ENCODE data around the gene ZNF560. TPM values are rescaled to one million over a fixed set of nuclear protein-coding genes. Genes with fewer than 3 reads are reported as not detected.
"Not testable (repeated sequence)": the region's sequence is repeated elsewhere in the genome, so short reads cannot be mapped to it uniquely, and the experiment has no call there.

ZNF560 gene
- total RNA-seq, result not detected in 3 replicates
- long read RNA-seq, result 0 reads

DNA sequence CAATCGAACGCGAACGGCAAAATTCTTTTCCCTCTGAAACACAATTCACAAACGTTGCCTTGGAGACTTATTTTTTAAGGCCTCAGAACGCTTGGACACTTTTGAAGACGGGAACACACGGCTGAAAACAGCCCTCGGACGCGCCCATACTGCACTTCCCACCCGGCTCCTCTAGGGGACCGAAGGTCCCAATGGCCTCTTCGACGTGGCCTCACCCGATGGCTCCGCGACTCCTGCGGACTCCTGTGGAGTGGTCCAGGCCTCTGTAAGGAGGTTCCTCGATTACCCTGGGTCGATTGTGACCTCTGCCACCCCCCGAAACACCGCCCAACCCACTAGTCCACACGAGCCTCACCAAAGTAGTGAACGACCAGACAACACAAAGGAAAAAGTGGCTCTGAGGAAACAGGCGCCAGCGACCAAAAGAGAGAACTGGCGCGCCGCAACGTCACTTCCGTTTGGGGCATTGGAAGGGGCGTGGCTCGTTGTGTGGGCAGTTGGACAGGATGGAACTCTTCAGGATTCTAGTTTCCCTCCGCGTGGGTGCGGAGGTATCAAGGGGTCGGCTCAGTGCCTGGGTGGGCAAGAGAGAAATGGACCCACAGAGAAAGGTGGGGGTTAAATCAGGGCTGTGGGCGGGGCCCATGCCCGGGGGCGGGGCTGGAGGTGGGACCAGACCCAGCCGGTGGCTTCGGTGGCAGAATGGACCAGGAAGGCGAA lies at the start of gene ZNF560:
Gene ZNF560 (minus strand): TSS at position 434 of the 720 bp plus-strand sequence. CDS start 23,303 bp downstream, outside the sequence.
- peaks cover 48% of the 10 kb centered on the region for H3K9me3 Mint-ChIP-seq (ENCODE audit: low read depth)
- TF ChIP-seq, protein P1, sequence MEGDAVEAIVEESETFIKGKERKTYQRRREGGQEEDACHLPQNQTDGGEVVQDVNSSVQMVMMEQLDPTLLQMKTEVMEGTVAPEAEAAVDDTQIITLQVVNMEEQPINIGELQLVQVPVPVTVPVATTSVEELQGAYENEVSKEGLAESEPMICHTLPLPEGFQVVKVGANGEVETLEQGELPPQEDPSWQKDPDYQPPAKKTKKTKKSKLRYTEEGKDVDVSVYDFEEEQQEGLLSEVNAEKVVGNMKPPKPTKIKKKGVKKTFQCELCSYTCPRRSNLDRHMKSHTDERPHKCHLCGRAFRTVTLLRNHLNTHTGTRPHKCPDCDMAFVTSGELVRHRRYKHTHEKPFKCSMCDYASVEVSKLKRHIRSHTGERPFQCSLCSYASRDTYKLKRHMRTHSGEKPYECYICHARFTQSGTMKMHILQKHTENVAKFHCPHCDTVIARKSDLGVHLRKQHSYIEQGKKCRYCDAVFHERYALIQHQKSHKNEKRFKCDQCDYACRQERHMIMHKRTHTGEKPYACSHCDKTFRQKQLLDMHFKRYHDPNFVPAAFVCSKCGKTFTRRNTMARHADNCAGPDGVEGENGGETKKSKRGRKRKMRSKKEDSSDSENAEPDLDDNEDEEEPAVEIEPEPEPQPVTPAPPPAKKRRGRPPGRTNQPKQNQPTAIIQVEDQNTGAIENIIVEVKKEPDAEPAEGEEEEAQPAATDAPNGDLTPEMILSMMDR (IDR thresholded peaks at IDR 0.05), result no peak
- H3K4me1 Mint-ChIP-seq (ENCODE audit: low read depth), result no peaks in the 10 kb centered on the region
- peaks cover 6% of the 10 kb centered on the region for H3K36me3 Mint-ChIP-seq (ENCODE audit: low read depth)
- no peak for DNase-seq (ENCODE audit: low spot score)
- no peaks in the 10 kb centered on the region for H3K27me3 Mint-ChIP-seq (ENCODE audit: low read depth)
- H3K4me3 Mint-ChIP-seq (ENCODE audit: unreplicated experiment), result no peak within 1 kb of the TSS
- H3K27ac Mint-ChIP-seq (ENCODE audit: unreplicated experiment), result no peak within 1 kb of the TSS

DNA sequence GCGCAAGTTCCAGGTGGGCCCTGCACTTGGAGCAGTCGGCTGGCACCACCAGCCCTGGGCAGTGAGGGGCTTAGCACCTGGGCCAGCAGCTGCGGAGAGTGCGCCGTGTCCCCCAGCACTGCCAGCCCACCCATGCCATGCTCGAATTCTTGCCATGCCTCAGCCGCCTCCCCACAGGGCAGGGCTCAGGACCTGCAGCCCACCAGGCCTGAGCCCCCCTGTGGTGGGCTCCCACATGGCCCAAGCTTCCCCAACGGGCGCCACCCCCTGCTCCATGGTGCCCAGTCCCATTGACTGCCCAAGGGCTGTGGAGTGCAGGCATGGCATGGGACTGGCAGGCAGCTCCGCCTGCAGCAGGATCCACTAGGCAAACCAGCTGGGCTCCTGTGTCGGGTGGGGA lies 49.5 kb upstream of the ZNF560 start:
- Mint-ChIP-seq H3K9me3 (ENCODE audit: low read depth) (peaks cover 14% of the 10 kb centered on the region), H3K36me3 (ENCODE audit: low read depth) (peaks cover 11% of the 10 kb centered on the region), H3K27me3 (ENCODE audit: low read depth) (no peaks in the 10 kb centered on the region), H3K27ac (ENCODE audit: unreplicated experiment) (no peak overlapping the region), H3K4me1 (ENCODE audit: low read depth) (no peaks in the 10 kb centered on the region), H3K4me3 (ENCODE audit: unreplicated experiment) (no peak overlapping the region)
- DNase-seq (ENCODE audit: low spot score), result no peak
- TF ChIP-seq, protein P1 (IDR thresholded peaks at IDR 0.05), result no peak

DNA sequence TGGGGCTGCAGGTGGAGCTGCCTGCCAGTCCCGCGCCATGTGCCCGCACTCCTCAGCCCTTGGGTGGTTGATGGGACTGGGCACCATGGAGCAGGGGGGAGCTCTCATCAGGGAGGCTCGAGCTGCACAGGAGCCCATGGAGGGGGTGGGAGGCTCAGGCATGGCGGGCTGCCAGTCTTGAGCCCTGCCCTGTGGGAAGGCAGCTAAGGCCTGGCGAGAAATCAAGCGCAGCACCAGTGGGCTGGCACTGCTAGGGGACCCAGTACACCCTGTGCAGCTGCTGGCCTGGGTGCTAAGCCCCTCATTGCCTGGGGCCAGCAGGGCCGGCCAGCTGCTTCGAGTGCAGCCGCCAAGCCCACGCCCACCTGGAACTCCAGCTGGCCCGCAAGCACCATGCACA lies 42.9 kb upstream of the ZNF560 start:
- not testable (repeated sequence) for DNase-seq (ENCODE audit: low spot score); H3K4me3 Mint-ChIP-seq (ENCODE audit: unreplicated experiment); H3K27ac Mint-ChIP-seq (ENCODE audit: unreplicated experiment); H3K27me3 Mint-ChIP-seq (ENCODE audit: low read depth)
- H3K9me3 Mint-ChIP-seq (ENCODE audit: low read depth), result peaks cover 20% of the 10 kb centered on the region
- peaks cover 19% of the 10 kb centered on the region for H3K36me3 Mint-ChIP-seq (ENCODE audit: low read depth)
- H3K4me1 Mint-ChIP-seq (ENCODE audit: low read depth), result peaks cover 23% of the 10 kb centered on the region

DNA sequence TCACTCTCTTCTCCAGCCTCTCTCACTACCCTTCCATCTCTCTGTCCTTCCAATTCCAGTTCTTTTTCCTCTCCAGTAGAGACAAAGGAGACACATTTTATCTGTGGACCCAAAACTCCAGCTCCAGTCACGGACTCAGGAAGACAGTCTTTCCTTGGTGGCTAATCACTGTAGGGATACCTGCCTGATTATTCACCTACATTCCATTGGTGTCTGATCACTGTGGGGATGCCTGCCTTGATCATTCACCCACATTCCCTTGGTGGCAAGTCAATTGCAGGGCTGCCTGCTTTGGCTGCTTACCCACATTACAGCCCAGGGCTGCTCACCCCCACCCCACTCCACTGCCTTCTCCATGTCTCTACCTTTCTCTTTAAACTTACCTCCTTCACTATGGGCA lies 41.5 kb upstream of the ZNF560 start:
- Mint-ChIP-seq H3K27ac (ENCODE audit: unreplicated experiment) (peak overlapping the region; percentile 64), H3K4me3 (ENCODE audit: unreplicated experiment) (peak overlapping the region; percentile 49), H3K9me3 (ENCODE audit: low read depth) (peaks cover 30% of the 10 kb centered on the region), H3K36me3 (ENCODE audit: low read depth) (peaks cover 32% of the 10 kb centered on the region), H3K4me1 (ENCODE audit: low read depth) (peaks cover 23% of the 10 kb centered on the region)
- DNase-seq (ENCODE audit: low spot score); H3K27me3 Mint-ChIP-seq (ENCODE audit: low read depth): not testable (repeated sequence)

DNA sequence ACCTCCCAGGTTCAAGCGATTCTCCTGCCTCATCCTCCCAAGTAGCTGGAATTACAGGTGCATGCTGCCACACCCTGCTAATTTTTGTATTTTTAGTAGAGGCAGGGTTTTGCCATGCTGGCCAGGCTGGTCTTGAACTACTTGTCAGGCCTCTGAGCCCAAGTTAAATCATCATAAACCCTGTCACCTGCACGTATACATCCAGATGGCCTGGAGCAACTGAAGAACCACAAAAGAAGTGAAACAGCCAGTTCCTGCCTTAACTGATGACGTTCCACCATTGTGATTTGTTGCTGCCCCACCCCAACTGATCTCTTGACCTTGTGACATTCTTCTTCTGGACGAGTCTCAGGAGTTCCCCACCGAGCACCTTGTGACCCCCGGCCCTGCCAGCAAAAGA lies 40.8 kb upstream of the ZNF560 start:
- H3K9me3 Mint-ChIP-seq (ENCODE audit: low read depth), result peaks cover 32% of the 10 kb centered on the region

DNA sequence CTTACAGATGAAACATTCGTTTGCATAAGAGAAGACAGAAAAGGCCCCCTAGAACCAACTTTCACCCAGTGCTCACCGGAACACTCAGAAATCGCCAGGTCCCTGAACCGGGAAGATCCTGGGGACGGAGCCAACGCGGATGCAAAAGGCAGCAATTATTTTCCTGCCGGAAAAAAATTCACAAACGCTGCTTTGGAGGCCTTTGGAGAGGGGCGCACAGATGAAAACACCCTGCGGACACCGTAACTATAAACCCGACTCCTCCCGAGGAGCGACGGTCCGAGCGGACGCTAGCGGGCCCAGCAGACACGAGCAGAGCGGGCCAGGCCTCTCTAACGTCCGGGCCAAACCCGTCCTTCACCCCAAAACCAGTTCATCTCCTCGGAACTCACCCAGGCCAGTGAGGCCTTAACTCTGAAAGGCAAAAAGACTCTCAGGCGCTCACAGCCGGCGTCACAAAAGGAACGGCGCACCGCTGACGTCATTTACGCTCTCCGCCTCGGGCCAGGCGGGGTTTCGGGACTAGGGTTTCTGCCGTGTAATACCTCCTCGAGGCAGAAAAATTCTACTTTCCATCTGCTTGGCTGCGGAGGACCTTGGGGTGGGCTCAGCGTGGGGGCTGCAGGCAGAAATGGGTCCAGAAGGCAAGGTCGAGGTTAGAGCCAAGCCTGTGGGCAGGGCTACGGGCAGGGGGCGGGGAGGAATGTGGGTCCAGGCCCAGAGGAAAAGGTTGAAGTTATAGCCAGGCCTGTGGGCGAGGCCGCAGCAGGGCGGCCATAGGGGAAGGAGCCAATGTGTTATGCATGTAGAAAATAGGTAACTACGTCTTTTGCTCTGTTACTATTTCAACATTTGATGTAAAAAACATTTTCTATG lies 40.0 kb upstream of the ZNF560 start, which contains the start of gene ZNF426:
Gene ZNF426 (minus strand): TSS at position 463 of the 876 bp plus-strand sequence. CDS start 2,413 bp downstream, outside the sequence.
- Mint-ChIP-seq H3K27ac (ENCODE audit: unreplicated experiment) (peak within 1 kb of the TSS; percentile 100), H3K9me3 (ENCODE audit: low read depth) (peaks cover 40% of the 10 kb centered on the region), H3K36me3 (ENCODE audit: low read depth) (peaks cover 47% of the 10 kb centered on the region), H3K4me1 (ENCODE audit: low read depth) (peaks cover 23% of the 10 kb centered on the region), H3K27me3 (ENCODE audit: low read depth) (no peaks in the 10 kb centered on the region), H3K4me3 (ENCODE audit: unreplicated experiment) (peak within 1 kb of the TSS; percentile 94)
- DNase-seq (ENCODE audit: low spot score), result peak; percentile 94
- TF ChIP-seq, protein P1 (IDR thresholded peaks at IDR 0.05), result no peak

More for the DNA sequence above, 40.8 kb upstream of the ZNF560 start:
- H3K4me3 Mint-ChIP-seq (ENCODE audit: unreplicated experiment), result peak overlapping the region; percentile 94
- peaks cover 23% of the 10 kb centered on the region for H3K4me1 Mint-ChIP-seq (ENCODE audit: low read depth)
- not testable (repeated sequence) for DNase-seq (ENCODE audit: low spot score); H3K27me3 Mint-ChIP-seq (ENCODE audit: low read depth)
- peak overlapping the region; percentile 100 for H3K27ac Mint-ChIP-seq (ENCODE audit: unreplicated experiment)
- H3K36me3 Mint-ChIP-seq (ENCODE audit: low read depth), result peaks cover 39% of the 10 kb centered on the region

Measured in chondrocyte (in vitro differentiated cells).